ENCODE measurements around the gene FGFR3. TPM values are rescaled to one million over a fixed set of nuclear protein-coding genes. Genes with fewer than 3 reads are reported as not detected.

The FGFR3 gene
- total and polyA plus RNA-seq, 10 of the 15 experiments (the other 5 are each of a cell fraction or from before 2014, with no cell fraction given): 0.05 to 0.33 (median 0.18) TPM; not detected in 6

GRCh38 chr4:1797298-1797860 lies 4.3 kb downstream of the FGFR3 start (continued):
- no peak for TF ChIP-seq REST (IDR thresholded peaks at IDR 0.05; ENCODE audit: low read depth, low read length)
- no peak for TF ChIP-seq POLR2AphosphoS2 (IDR thresholded peaks at IDR 0.05; ENCODE audit: low read depth, low read length)
- TF ChIP-seq CHD2 (IDR thresholded peaks at IDR 0.05; ENCODE audit: borderline replicate concordance, low read depth, low read length): no peak
- TF ChIP-seq SMAD5 (IDR thresholded peaks at IDR 0.05; ENCODE audit: low read depth): no peak

GRCh38 chr4:1797861-1798579 lies 4.9 kb downstream of the FGFR3 start:
- no peaks in the 10 kb centered on the region for H3K9me3 ChIP-seq (replicated peaks; ENCODE audit: control insufficient read depth, insufficient read depth, low read length)
- ChIA-PET POLR2A (no interaction called here), SMC1A (ENCODE audit: uncharacterized antibody, unreplicated experiment) (no interaction called here), RAD21 (ENCODE audit: unreplicated experiment) (no interaction called here), CTCF (no interaction called here)
- no peaks in the 10 kb centered on the region for H3K79me2 ChIP-seq (ENCODE audit: control insufficient read depth, insufficient read depth, low read length)
- FAIRE-seq (no peak), ATAC-seq (no peak), DNase-seq (ENCODE audit: low read depth, low spot score) (no peak)
- no peaks in the 10 kb centered on the region for H3K4me1 ChIP-seq (ENCODE audit: control insufficient read depth, insufficient read depth, low read length)
- WGBS (ENCODE audit: insufficient coverage, insufficient replicate concordance, low lambda C conversion rate, missing lambda C conversion rate): 40% methylated on average over 26 of the region's 27 CpGs
- intact Hi-C loops (cut with micrococcal nuclease; ENCODE audit: unreplicated experiment) (no loop called here), in situ Hi-C loops (cut with MboI) (no loop called here)
- no peak overlapping the region for H3K4me2 ChIP-seq (ENCODE audit: control insufficient read depth, insufficient read depth)
- H3K27ac ChIP-seq (ENCODE audit: control insufficient read depth, insufficient read depth): no peak overlapping the region
- no peaks in the 10 kb centered on the region for H3K36me3 ChIP-seq (ENCODE audit: control insufficient read depth in 2 of 2, insufficient read depth in 2 of 2, low read length in 1 of 2)
- no TSS peak for BruUV-seq (replicated peaks)
- H4K20me1 ChIP-seq (ENCODE audit: control insufficient read depth, insufficient read depth): no peaks in the 10 kb centered on the region
- H3K4me3 ChIP-seq: no peak overlapping the region
- no peak overlapping the region for H3K9ac ChIP-seq (ENCODE audit: control insufficient read depth, insufficient read depth, low read length)
- H2AFZ ChIP-seq (ENCODE audit: control insufficient read depth, low read depth, low read length): no peak overlapping the region
- peaks cover 8 to 12% of the 10 kb centered on the region in 2 experiments for H3K27me3 ChIP-seq (replicated peaks in 1 of 2; ENCODE audit: control insufficient read depth in 2 of 2, insufficient read depth in 2 of 2, low read length in 1 of 2)
- TF ChIP-seq MXI1 (IDR thresholded peaks at IDR 0.05; ENCODE audit: low read depth, low read length) (no peak), USF1 (IDR thresholded peaks at IDR 0.05; ENCODE audit: borderline replicate concordance, extremely low read length, insufficient read depth, low read depth, low read length) (no peak), MAX (IDR thresholded peaks at IDR 0.05; ENCODE audit: low read depth, low read length) (no peak), TARDBP (IDR thresholded peaks at IDR 0.05; ENCODE audit: borderline replicate concordance) (no peak), IKZF2 (IDR thresholded peaks at IDR 0.05) (no peak), HSF1 (IDR thresholded peaks at IDR 0.05; ENCODE audit: low read depth, low read length) (no peak), JUND (IDR thresholded peaks at IDR 0.05; ENCODE audit: low read depth, low read length) (no peak), SMARCA5 (IDR thresholded peaks at IDR 0.05) (no peak), NR2C2 (IDR thresholded peaks at IDR 0.05; ENCODE audit: borderline replicate concordance, control insufficient read depth, insufficient read length, low read depth) (no peak), E2F4 (IDR thresholded peaks at IDR 0.05; ENCODE audit: low read depth, low read length) (no peak)
